ENCODE data around the gene RTN4IP1.
"Not testable (repeated sequence)": the region's sequence is repeated elsewhere in the genome, so short reads cannot be mapped to it uniquely, and the experiment has no call there.

The RTN4IP1 gene

GRCh38 chr6:106555767-106556166 is 73.5 kb downstream of the RTN4IP1 start:
- H3K4me3 ChIP-seq (ENCODE audit: insufficient read length, low read depth) = no peak overlapping the region
- H3K36me3 ChIP-seq (ENCODE audit: insufficient read depth, insufficient read length, low read length) = no peaks in the 10 kb centered on the region
- no peak for DNase-seq (ENCODE audit: low read depth, low spot score)
- H3K27me3 ChIP-seq (ENCODE audit: insufficient read depth, insufficient read length) = no peaks in the 10 kb centered on the region
- TF ChIP-seq YY1 (IDR thresholded peaks at IDR 0.05; ENCODE audit: insufficient read depth, insufficient read length) (no peak), ZNF274 (IDR thresholded peaks at IDR 0.05; ENCODE audit: low read depth, low read length) (no peak), SUZ12 (IDR thresholded peaks at IDR 0.05; ENCODE audit: extremely low read depth, insufficient read depth, insufficient read length) (no peak)
- H3K4me1 ChIP-seq (ENCODE audit: insufficient read depth, insufficient read length) = no peaks in the 10 kb centered on the region
- H3K9ac ChIP-seq (ENCODE audit: insufficient read length, low read depth) = no peak overlapping the region
- no peaks in the 10 kb centered on the region; the same call in 1 of the 2 replicates for H3K9me3 ChIP-seq (ENCODE audit: insufficient read depth, low read length)

- DNase-seq (ENCODE audit: low read depth, low spot score) = no peak
- no peaks in the 10 kb centered on the region; the same call in 1 of the 2 replicates for H3K9me3 ChIP-seq (ENCODE audit: insufficient read depth, low read length)
- no peak for TF ChIP-seq YY1 (IDR thresholded peaks at IDR 0.05; ENCODE audit: insufficient read depth, insufficient read length)
- TF ChIP-seq ZNF274 (IDR thresholded peaks at IDR 0.05; ENCODE audit: low read depth, low read length) = no peak
- no peak for TF ChIP-seq SUZ12 (IDR thresholded peaks at IDR 0.05; ENCODE audit: extremely low read depth, insufficient read depth, insufficient read length)
- no peak overlapping the region for H3K9ac ChIP-seq (ENCODE audit: insufficient read length, low read depth)
- H3K36me3 ChIP-seq (ENCODE audit: insufficient read depth, insufficient read length, low read length) = no peaks in the 10 kb centered on the region
- no peak overlapping the region for H3K4me3 ChIP-seq (ENCODE audit: insufficient read length, low read depth)
- no peaks in the 10 kb centered on the region for H3K4me1 ChIP-seq (ENCODE audit: insufficient read depth, insufficient read length)
- no peaks in the 10 kb centered on the region for H3K27me3 ChIP-seq (ENCODE audit: insufficient read depth, insufficient read length)
Observed at GRCh38 chr6:106553440-106553839, 75.9 kb downstream of the RTN4IP1 start.

- no peak for DNase-seq (ENCODE audit: low read depth, low spot score)
Observed at GRCh38 chr6:106551155-106551554, 78.1 kb downstream of the RTN4IP1 start.

DNA sequence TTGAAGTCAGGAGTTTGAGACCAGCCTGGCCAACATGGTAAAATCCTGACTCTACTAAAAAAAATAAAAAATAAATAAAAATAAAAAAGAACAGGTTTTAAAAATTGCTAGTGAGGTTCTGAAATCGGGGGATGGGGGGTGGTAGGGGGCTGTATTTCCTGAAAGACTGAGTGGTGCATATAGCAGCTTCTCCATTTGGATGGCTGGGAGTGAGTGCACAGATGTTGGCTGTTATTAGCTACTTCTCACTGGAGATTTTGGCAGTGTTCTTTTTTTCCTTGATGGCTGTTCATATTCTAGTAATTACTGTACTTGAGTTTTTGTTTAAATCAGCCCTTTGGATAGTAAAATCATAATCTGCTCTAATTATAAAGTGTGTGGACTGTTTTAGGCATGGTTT is 79.8 kb downstream of the RTN4IP1 start:
- Histone ChIP-seq H3K36me3 (ENCODE audit: insufficient read depth, insufficient read length, low read length) (no peaks in the 10 kb centered on the region), H3K4me1 (ENCODE audit: insufficient read depth, insufficient read length) (no peaks in the 10 kb centered on the region), H3K27me3 (ENCODE audit: insufficient read depth, insufficient read length) (no peaks in the 10 kb centered on the region), H3K9ac (ENCODE audit: insufficient read length, low read depth) (no peak overlapping the region), H3K9me3 (ENCODE audit: insufficient read depth, low read length) (no peaks in the 10 kb centered on the region; the same call in 1 of the 2 replicates), H3K4me3 (ENCODE audit: insufficient read length, low read depth) (no peak overlapping the region)
- TF ChIP-seq ZNF274 (IDR thresholded peaks at IDR 0.05; ENCODE audit: low read depth, low read length) (no peak), YY1 (IDR thresholded peaks at IDR 0.05; ENCODE audit: insufficient read depth, insufficient read length) (no peak), SUZ12 (IDR thresholded peaks at IDR 0.05; ENCODE audit: extremely low read depth, insufficient read depth, insufficient read length) (no peak)
- no peak for DNase-seq (ENCODE audit: low read depth, low spot score)

More at GRCh38 chr6:106551155-106551554, 78.1 kb downstream of the RTN4IP1 start:
- H3K36me3 ChIP-seq (ENCODE audit: insufficient read depth, insufficient read length, low read length) = no peaks in the 10 kb centered on the region
- H3K4me1 ChIP-seq (ENCODE audit: insufficient read depth, insufficient read length) = no peaks in the 10 kb centered on the region
- H3K9ac ChIP-seq (ENCODE audit: insufficient read length, low read depth) = no peak overlapping the region
- H3K27me3 ChIP-seq (ENCODE audit: insufficient read depth, insufficient read length) = no peaks in the 10 kb centered on the region
- H3K4me3 ChIP-seq (ENCODE audit: insufficient read length, low read depth) = no peak overlapping the region
- no peak for TF ChIP-seq SUZ12 (IDR thresholded peaks at IDR 0.05; ENCODE audit: extremely low read depth, insufficient read depth, insufficient read length)
- no peaks in the 10 kb centered on the region; the same call in 1 of the 2 replicates for H3K9me3 ChIP-seq (ENCODE audit: insufficient read depth, low read length)

GRCh38 chr6:106548926-106549455 is 80.3 kb downstream of the RTN4IP1 start:
- H3K9ac ChIP-seq (ENCODE audit: insufficient read length, low read depth); H3K27me3 ChIP-seq (ENCODE audit: insufficient read depth, insufficient read length); H3K9me3 ChIP-seq (ENCODE audit: insufficient read depth, low read length); H3K36me3 ChIP-seq (ENCODE audit: insufficient read depth, insufficient read length, low read length); H3K4me3 ChIP-seq (ENCODE audit: insufficient read length, low read depth); DNase-seq (ENCODE audit: low read depth, low spot score); H3K4me1 ChIP-seq (ENCODE audit: insufficient read depth, insufficient read length): not testable (repeated sequence)

GRCh38 chr6:106547601-106548453 is 81.5 kb downstream of the RTN4IP1 start:
- Histone ChIP-seq H3K4me3 (ENCODE audit: insufficient read length, low read depth) (no peak overlapping the region), H3K9me3 (ENCODE audit: insufficient read depth, low read length) (no peaks in the 10 kb centered on the region; the same call in 1 of the 2 replicates), H3K36me3 (ENCODE audit: insufficient read depth, insufficient read length, low read length) (no peaks in the 10 kb centered on the region), H3K9ac (ENCODE audit: insufficient read length, low read depth) (peak overlapping the region; percentile 38), H3K27me3 (ENCODE audit: insufficient read depth, insufficient read length) (no peaks in the 10 kb centered on the region), H3K4me1 (ENCODE audit: insufficient read depth, insufficient read length) (no peaks in the 10 kb centered on the region)
- TF ChIP-seq SUZ12 (IDR thresholded peaks at IDR 0.05; ENCODE audit: extremely low read depth, insufficient read depth, insufficient read length) (no peak), ZNF274 (IDR thresholded peaks at IDR 0.05; ENCODE audit: low read depth, low read length) (no peak)
- DNase-seq (ENCODE audit: low read depth, low spot score) = peak; percentile 9

- Histone ChIP-seq H3K9ac (ENCODE audit: insufficient read length, low read depth) (no peak overlapping the region), H3K4me3 (ENCODE audit: insufficient read length, low read depth) (no peak overlapping the region), H3K9me3 (ENCODE audit: insufficient read depth, low read length) (no peaks in the 10 kb centered on the region; the same call in 1 of the 2 replicates), H3K4me1 (ENCODE audit: insufficient read depth, insufficient read length) (no peaks in the 10 kb centered on the region), H3K36me3 (ENCODE audit: insufficient read depth, insufficient read length, low read length) (no peaks in the 10 kb centered on the region), H3K27me3 (ENCODE audit: insufficient read depth, insufficient read length) (no peaks in the 10 kb centered on the region)
- TF ChIP-seq SUZ12 (IDR thresholded peaks at IDR 0.05; ENCODE audit: extremely low read depth, insufficient read depth, insufficient read length) (no peak), YY1 (IDR thresholded peaks at IDR 0.05; ENCODE audit: insufficient read depth, insufficient read length) (no peak), ZNF274 (IDR thresholded peaks at IDR 0.05; ENCODE audit: low read depth, low read length) (no peak)
- DNase-seq (ENCODE audit: low read depth, low spot score) = no peak
Observed at GRCh38 chr6:106546691-106547414, 82.4 kb downstream of the RTN4IP1 start.
